HepG2 (cell line): ENCODE measurements around the gene SYDE1.

Experiments
- ARNTL ChIP-seq: sonication (generic); formaldehyde crosslinking; IDR thresholded peaks from 2 replicates; pipeline ENCODE4 v1.4.0; 2020; ENCODE audit warnings: mild to moderate bottlenecking, missing genetic modification reagents
- BCL6 ChIP-seq: IDR thresholded peaks from 2 replicates; pipeline ENCODE4 v1.6.1; 2016; ENCODE audit warnings: missing genetic modification reagents, missing compliant biosample characterization
- CBFB ChIP-seq: sonication (generic); formaldehyde crosslinking; IDR thresholded peaks from 2 replicates; pipeline ENCODE4 v1.4.0; 2020; ENCODE audit warnings: missing genetic modification reagents
- CHD4 ChIP-seq: fragments of 200-600 bp; sonication (generic); IDR thresholded peaks from 2 replicates; pipeline ENCODE4 v1.7.0; 2017; ENCODE audit warnings: mild to moderate bottlenecking, low read length, borderline replicate concordance
- EZH2 ChIP-seq: conservative IDR thresholded peaks from 2 replicates; pipeline ENCODE4 v1.6.1; 2012; ENCODE audit warnings: mild to moderate bottlenecking, low read depth, low read length, moderate library complexity
- GABPA ChIP-seq, 2 experiments: IDR thresholded peaks; 2 replicates each; pipeline ENCODE4 v1.6.1; 2011 to 2016; ENCODE audit warnings: low read depth in 2 of 2, low read length in 1 of 2, missing biosample characterization in 1 of 2, missing genetic modification characterization in 1 of 2
- GABPB1 ChIP-seq: IDR thresholded peaks from 2 replicates; pipeline ENCODE4 v1.6.1; 2016; ENCODE audit warnings: mild to moderate bottlenecking, missing genetic modification reagents, moderate library complexity, missing compliant biosample characterization
- MEIS2 ChIP-seq: sonication (generic); formaldehyde crosslinking; IDR thresholded peaks from 2 replicates; pipeline ENCODE4 v1.9.0; 2021; ENCODE audit warnings: mild to moderate bottlenecking, missing genetic modification reagents
- POLR2AphosphoS5 ChIP-seq: IDR thresholded peaks from 2 replicates; pipeline ENCODE4 v1.6.1; 2012; ENCODE audit warnings: low read depth, low read length
- SIN3A ChIP-seq: IDR thresholded peaks from 2 replicates; pipeline ENCODE4 v1.6.1; 2011; ENCODE audit warnings: low read depth, mild to moderate bottlenecking, control low read depth, low read length, borderline replicate concordance
- THYN1 ChIP-seq: sonication (generic); formaldehyde crosslinking; IDR thresholded peaks from 2 replicates; pipeline ENCODE4 v1.8.1; 2023; ENCODE audit warnings: low read depth, mild to moderate bottlenecking, moderate library complexity, missing genetic modification reagents, borderline replicate concordance
- TF ChIP-seq, protein P1 (sequence below): IDR thresholded peaks from 2 replicates; pipeline ENCODE4 v1.6.1; 2016; ENCODE audit warnings: missing compliant biosample characterization, missing genetic modification reagents, borderline replicate concordance
- TF ChIP-seq, protein P2 (sequence below): sonication (generic); formaldehyde crosslinking; IDR thresholded peaks from 2 replicates; pipeline ENCODE4 v1.5.0; 2020; ENCODE audit warnings: mild to moderate bottlenecking, missing genetic modification reagents, moderate library complexity
- TF ChIP-seq, protein P3 (sequence below), 2 experiments: IDR thresholded peaks; 2 replicates each; pipeline ENCODE4 v1.6.1; 2011 to 2012; ENCODE audit warnings: low read length in 2 of 2, borderline replicate concordance in 1 of 2, low read depth in 1 of 2, mild to moderate bottlenecking in 1 of 2, moderate library complexity in 1 of 2

DNA sequence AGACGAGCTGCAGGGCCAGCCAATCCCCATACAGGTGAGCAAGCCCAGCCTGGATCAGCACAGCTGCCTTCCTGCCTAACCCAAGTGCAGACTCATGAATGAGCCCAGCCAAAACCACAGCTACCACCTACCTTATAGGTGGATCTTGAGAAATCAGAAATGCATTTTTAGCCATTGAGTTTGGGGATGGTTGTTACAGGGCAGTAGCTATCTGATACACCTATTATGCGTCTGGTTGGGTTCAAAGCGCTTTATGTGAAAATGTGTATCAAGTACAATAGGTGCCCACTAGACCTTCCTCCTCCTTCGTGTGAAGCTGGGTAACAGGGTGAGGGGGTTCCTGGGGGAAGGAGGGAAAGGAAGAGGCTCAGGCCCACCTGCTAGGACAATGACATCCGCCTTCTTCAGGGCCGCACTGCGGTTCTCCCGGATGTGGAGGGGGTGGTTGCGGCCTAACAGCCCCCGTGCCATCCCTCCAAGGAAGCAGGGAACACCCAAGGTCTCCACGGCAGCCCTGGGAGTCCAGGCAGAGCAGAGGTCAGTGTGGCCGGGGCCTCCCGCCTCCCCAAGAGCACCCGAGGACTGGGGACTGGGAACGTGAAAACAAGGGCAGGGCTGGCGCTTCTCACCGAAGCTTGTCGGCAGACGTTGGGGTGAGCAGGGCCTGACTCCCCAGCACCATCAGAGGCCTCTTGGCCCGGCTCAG is 11.7 kb downstream of the SYDE1 start:
- TF ChIP-seq GABPB1, result no peak
- TF ChIP-seq POLR2AphosphoS5, result no peak
- TF ChIP-seq MEIS2 (CRISPR knock-in tag), result no peak
- no peak for TF ChIP-seq GABPA (IDR thresholded peaks at IDR 0.05; ENCODE audit: low read depth, low read length)
- TF ChIP-seq GABPA (CRISPR knock-in tag; IDR thresholded peaks at IDR 0.05; ENCODE audit: low read depth), result no peak
- no peak for TF ChIP-seq SIN3A
- TF ChIP-seq, protein P1, sequence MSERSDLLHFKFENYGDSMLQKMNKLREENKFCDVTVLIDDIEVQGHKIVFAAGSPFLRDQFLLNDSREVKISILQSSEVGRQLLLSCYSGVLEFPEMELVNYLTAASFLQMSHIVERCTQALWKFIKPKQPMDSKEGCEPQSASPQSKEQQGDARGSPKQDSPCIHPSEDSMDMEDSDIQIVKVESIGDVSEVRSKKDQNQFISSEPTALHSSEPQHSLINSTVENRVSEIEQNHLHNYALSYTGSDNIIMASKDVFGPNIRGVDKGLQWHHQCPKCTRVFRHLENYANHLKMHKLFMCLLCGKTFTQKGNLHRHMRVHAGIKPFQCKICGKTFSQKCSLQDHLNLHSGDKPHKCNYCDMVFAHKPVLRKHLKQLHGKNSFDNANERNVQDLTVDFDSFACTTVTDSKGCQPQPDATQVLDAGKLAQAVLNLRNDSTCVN, result no peak
- TF ChIP-seq, protein P2, sequence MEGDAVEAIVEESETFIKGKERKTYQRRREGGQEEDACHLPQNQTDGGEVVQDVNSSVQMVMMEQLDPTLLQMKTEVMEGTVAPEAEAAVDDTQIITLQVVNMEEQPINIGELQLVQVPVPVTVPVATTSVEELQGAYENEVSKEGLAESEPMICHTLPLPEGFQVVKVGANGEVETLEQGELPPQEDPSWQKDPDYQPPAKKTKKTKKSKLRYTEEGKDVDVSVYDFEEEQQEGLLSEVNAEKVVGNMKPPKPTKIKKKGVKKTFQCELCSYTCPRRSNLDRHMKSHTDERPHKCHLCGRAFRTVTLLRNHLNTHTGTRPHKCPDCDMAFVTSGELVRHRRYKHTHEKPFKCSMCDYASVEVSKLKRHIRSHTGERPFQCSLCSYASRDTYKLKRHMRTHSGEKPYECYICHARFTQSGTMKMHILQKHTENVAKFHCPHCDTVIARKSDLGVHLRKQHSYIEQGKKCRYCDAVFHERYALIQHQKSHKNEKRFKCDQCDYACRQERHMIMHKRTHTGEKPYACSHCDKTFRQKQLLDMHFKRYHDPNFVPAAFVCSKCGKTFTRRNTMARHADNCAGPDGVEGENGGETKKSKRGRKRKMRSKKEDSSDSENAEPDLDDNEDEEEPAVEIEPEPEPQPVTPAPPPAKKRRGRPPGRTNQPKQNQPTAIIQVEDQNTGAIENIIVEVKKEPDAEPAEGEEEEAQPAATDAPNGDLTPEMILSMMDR (CRISPR knock-in tag), result no peak
- TF ChIP-seq, protein P3, sequence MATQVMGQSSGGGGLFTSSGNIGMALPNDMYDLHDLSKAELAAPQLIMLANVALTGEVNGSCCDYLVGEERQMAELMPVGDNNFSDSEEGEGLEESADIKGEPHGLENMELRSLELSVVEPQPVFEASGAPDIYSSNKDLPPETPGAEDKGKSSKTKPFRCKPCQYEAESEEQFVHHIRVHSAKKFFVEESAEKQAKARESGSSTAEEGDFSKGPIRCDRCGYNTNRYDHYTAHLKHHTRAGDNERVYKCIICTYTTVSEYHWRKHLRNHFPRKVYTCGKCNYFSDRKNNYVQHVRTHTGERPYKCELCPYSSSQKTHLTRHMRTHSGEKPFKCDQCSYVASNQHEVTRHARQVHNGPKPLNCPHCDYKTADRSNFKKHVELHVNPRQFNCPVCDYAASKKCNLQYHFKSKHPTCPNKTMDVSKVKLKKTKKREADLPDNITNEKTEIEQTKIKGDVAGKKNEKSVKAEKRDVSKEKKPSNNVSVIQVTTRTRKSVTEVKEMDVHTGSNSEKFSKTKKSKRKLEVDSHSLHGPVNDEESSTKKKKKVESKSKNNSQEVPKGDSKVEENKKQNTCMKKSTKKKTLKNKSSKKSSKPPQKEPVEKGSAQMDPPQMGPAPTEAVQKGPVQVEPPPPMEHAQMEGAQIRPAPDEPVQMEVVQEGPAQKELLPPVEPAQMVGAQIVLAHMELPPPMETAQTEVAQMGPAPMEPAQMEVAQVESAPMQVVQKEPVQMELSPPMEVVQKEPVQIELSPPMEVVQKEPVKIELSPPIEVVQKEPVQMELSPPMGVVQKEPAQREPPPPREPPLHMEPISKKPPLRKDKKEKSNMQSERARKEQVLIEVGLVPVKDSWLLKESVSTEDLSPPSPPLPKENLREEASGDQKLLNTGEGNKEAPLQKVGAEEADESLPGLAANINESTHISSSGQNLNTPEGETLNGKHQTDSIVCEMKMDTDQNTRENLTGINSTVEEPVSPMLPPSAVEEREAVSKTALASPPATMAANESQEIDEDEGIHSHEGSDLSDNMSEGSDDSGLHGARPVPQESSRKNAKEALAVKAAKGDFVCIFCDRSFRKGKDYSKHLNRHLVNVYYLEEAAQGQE (IDR thresholded peaks at IDR 0.05; ENCODE audit: borderline replicate concordance in 1 of 2, low read depth in 1 of 2, low read length in 2 of 2), result no peak
- TF ChIP-seq THYN1, result no peak
- TF ChIP-seq EZH2, result no peak
- TF ChIP-seq ARNTL (CRISPR knock-in tag), result no peak
- no peak for TF ChIP-seq CHD4
- TF ChIP-seq CBFB (CRISPR knock-in tag), result no peak
- no peak for TF ChIP-seq BCL6 (CRISPR knock-in tag)
